Peyer's patch (tissue), 4 donors: ENCODE results near the gene BIN1.

Source experiments
- CTCF ChIP-seq, 6 experiments: fragments of 450-650 bp in 4 of 6; fragments of 200-600 bp in 2 of 6; sonication (generic) in 1 of 6; IDR thresholded peaks; one replicate each; pipeline ENCODE4 v1.5.1; 2017 to 2019; ENCODE audit warnings: antibody characterized with exemption in 6 of 6, mild to moderate bottlenecking in 3 of 6, moderate library complexity in 1 of 6
- POLR2A ChIP-seq, 2 donors: fragments of 450-650 bp; IDR thresholded peaks; one replicate each; pipeline ENCODE4 v1.5.1; 2017; ENCODE audit warnings: antibody characterized with exemption in 2 of 2, mild to moderate bottlenecking in 2 of 2, moderate library complexity in 2 of 2

GRCh38 chr2:127079358-127079920 lies 27.5 kb downstream of the BIN1 start:
- TF ChIP-seq POLR2A (IDR thresholded peaks at IDR 0.05) (no peak), CTCF (IDR thresholded peaks at IDR 0.05) (no peak)
